Activated CD8-positive, alpha-beta memory T cell treated with anti-CD3 and anti-CD28 coated beads for 48 hours (primary cell): Measurements from ENCODE around the gene CENPL.
"Not testable (repeated sequence)": the region's sequence is repeated elsewhere in the genome, so short reads cannot be mapped to it uniquely, and the experiment has no call there.

ENCODE experiments used
- DNase-seq, 3 experiments: peaks; one replicate each; pipeline ENCODE4 v3.0.0-alpha.2; 2020; ENCODE audit warnings: low read depth in 2 of 3, low spot score in 2 of 3

Gene CENPL

DNA sequence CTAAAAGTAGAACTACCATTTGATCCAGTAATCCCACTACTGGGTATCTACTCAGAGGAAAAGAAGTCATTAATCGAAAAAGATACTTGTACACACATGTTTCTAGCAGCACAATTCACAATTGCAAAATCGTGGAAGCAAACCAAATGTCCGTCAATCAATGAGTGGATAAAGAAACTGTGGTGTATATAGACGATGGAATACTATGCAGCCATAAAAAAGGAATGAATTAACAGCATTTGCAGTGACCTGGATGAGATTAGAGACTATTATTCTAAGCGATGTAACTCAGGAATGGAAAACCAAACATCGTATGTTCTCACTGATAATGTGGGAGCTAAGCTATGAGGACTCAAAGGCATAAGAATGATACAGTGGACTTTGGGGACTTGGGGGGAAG, 60.4 kb downstream of the CENPL start:
- not testable (repeated sequence) for DNase-seq

DNA sequence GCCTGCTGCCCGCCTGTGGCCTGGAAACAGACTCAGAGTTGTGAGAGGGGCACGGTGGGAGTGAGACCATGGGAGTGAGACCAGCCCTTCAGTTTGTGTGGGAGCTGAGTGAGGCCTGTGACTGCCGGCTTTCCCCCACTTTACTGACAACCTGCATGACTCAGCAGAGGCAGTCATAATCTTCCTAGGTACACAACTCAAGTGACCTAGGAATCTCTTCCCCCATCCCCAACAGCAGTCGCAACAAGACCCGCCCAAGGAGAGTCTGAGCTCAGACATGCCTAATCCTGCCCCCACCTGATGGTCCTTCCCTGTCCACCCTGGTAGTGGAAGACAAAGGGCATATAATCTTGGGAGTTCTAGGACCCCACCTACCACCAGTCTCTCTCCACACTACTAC, 65.7 kb downstream of the CENPL start:
- no peak for DNase-seq

- no peak for DNase-seq
Observed at GRCh38 chr1:173758110-173758509, 66.6 kb downstream of the CENPL start.

DNA sequence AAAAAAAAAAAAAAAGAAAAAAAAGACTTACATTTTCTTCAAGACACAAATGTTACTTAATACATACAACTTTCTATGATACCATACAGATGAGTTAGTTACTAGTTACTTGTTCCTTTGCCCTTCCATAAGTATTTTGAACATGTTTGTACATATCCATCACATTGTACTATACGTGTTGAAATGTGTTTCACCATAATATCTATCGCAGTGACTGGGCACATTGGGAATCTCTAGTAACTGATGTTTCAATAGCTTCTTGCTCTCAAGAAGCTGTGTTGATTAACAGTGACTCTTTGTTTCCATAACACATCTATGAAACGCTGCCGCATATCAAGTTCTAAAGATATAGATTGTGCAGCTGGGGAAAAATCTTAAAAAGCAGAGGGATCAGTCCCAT, 67.0 kb downstream of the CENPL start:
- no peak for DNase-seq

DNA sequence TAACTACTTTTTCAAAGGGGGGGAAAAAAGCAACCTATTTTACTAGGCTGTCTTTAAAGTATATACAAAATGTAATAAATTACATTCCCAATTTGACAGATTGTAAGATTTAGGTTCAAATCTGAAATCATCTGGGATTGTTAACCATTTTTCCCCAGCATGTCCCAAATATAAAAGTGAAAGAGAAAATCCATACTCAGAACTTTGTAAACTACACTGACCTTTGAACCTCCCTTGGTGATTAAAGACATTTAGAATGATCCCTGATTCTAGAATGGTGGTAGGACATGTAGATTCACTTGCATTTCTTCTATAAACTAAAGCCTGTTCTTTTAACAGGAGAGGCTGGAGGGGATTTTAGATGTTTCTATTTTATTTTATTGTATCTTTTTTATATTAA, 70.9 kb downstream of the CENPL start:
- no peak for DNase-seq
